HG03139 (cell line): ENCODE measurements around the gene VSIG2.

Experiments
- ATAC-seq: cut with Tn5 transposase; IDR thresholded peaks from one replicate; pipeline ENCODE4 v1.9.1; 2021; ENCODE audit not compliant: unreplicated experiment

The VSIG2 gene

GRCh38 chr11:124766156-124766555, 14.1 kb upstream of the VSIG2 start:
- no peak for ATAC-seq

DNA sequence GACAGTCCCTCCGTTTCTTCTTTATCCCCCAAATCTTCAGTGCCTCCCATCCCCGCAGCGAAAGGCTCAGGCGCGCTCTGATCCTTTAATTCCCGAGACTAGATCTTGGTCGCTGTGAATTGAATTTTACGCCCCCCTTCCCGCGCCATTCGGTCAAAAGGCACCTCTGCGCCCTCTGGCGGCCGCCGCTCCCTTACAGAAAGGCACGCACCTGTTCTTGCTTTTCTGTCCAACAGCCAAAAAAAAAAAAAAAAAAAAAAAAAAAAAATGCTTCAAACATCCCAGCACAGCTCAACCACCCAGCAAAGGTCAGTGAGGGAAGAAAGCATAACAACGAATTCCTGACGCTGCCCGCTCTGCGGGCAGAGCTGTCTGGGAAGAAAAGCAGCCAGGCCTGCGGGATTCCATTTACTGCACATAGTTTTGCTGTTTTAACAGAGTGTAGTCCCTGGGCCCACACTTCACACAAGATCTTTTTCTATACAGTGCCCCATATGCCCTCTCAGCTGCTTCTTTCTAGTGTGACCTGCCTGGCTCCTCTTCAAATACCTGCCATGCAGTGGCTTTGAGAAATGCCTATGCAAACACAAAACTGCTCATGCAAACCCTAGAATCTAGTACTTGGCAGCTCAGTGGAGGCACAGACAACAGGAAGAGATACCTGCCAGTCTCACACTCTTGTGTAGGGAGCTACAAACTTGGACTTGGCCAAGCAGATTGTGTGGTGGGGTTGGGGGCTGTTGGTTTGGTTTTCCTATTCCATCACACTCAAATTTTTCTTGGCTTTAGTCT, 11.3 kb upstream of the VSIG2 start:
- no peak for ATAC-seq

GRCh38 chr11:124762624-124763155, 10.6 kb upstream of the VSIG2 start:
- ATAC-seq: peak; percentile 4

DNA sequence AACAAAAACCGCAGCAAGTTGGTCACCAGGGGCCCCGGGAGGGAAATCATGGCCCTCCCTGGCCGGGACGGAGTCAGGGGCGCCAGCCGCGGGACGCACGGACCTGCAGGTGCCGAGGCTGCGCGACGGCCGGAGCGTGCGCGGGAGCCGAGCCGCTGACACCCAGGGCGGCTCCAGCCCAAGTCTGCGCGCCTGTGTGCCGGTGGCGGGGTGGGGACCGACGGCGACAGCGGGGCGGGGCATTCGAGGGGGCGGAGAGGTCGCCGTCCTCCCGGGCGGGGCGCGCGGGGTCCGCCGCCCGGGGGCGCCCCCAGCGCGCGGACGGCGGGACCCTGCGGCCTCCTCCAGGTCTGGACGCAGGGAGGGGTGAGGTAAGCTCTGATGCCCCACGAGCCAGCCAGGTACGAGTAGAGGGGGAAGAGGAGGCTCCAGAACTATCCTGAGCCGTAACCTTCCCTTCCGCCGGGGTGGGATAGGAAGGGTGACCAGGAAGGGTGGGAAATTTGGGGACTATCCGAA, 10.1 kb upstream of the VSIG2 start, which contains the start of gene ESAM:
ESAM (minus strand) TSS at position 186 of the 519 bp plus-strand sequence; CDS start at position 50, 136 bp downstream.
- peak; percentile 58 for ATAC-seq

- peak; percentile 0 for ATAC-seq
Measured at GRCh38 chr11:124761301-124762104, 9.4 kb upstream of the VSIG2 start.

GRCh38 chr11:124760806-124761205, 8.8 kb upstream of the VSIG2 start:
- no peak for ATAC-seq

DNA sequence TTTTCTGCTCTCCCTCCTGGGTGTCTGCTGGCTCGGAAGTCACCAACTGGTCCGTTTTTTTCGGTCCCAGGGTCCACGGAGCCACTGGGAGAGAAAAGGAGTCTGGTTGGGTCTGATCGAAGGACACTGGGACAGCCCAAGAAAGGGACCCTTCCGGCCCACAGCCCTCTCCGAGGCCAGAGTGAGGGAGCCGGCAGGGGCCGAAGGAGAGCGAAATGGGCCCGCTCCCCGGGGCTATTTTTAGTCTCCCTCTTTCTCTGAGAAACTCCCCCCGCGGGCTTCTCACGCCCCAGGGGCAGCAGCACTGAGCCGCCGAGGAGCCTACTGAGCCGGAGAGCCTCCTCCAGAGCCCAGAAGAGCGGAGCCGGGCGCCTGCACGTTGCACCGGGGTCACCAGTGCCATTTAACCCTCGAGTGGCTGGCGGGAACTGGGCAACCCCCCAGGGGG, 8.2 kb upstream of the VSIG2 start:
- peak; percentile 27 for ATAC-seq

- no peak for ATAC-seq
Measured at GRCh38 chr11:124759266-124760204, 7.5 kb upstream of the VSIG2 start.

GRCh38 chr11:124758355-124759265, 6.6 kb upstream of the VSIG2 start:
- ATAC-seq: peak; percentile 43

DNA sequence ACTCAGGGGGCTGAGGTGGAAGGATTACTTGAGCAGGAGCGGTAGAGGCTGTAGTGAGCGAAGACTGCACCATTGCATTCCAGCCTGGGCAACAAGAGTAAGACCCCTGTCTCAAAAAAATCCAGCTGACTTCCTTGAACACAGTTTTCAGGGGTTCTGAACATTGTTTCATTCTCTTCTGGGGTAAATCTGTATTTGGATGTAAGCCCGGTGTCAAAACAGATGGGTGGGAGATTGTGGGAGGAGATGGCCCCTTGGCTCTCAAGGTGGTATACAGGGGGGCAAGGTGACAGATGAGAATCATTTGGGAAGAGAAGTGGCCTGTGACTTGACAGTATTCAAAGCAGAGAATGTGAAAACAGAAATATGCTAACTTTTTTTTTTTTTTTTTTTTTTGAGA, 5.3 kb upstream of the VSIG2 start:
- ATAC-seq: no peak

DNA sequence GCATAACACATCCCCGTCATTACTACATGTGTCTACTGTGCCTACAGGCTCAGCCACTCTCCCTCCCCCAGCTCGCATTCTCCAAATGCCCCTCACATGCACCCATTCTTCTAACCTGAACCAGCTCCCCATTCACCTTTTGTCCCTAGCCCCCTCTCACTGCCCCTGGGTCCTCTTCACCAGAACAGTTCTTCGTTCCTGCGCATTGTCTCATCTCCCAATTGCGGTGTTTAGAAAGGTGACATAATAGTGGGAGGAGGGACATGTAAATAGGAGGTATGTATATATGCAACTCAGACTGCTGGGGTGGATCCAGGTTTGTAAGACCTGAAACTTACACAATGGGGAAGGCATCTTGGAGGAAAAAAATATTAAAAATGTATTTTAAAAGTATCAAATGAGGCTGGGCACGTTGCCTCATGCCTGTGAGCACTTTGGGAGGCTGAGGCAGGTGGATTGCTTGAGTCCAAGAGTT, 4.7 kb upstream of the VSIG2 start:
- ATAC-seq: no peak

- no peak for ATAC-seq
Measured at GRCh38 chr11:124756033-124756752, 4.1 kb upstream of the VSIG2 start.

DNA sequence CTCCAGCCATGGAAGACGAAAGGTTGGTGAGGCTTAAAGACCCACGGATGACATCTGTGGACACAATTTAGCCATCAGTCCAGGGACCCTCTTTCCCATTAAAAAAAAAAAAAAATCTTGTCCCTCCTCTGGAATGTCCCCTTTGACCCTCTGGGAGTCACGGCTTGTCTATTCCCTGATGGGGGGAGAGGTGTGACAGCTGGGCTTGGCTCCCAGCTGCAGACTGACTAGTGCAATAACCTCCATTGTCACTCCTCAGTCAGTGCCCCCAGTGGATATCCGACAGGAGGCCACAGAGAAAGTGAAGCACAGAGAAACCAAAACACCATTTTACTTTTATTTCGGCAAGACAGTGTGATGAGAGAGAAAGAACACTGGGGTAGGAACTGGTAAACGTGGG, 2.7 kb upstream of the VSIG2 start:
- ATAC-seq: no peak

DNA sequence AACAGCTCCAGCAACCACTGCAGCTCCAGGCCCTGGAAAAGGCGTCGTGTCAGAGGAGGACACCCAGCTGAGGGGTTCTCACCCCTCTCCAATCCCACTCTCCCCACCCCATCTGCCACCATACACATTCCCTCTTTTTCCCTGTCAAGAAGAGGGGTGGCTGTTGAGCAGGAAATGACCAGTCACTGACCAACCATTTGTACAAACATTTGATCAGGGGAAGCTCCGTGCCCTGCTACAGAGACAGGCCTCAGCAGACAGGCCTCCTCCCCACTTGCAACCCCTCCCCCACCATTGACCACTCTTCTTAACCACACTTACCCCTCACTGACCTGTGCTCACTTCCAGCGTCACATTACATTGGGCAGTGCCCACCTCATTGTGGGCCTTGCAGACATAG, 2.3 kb upstream of the VSIG2 start:
- ATAC-seq: no peak

DNA sequence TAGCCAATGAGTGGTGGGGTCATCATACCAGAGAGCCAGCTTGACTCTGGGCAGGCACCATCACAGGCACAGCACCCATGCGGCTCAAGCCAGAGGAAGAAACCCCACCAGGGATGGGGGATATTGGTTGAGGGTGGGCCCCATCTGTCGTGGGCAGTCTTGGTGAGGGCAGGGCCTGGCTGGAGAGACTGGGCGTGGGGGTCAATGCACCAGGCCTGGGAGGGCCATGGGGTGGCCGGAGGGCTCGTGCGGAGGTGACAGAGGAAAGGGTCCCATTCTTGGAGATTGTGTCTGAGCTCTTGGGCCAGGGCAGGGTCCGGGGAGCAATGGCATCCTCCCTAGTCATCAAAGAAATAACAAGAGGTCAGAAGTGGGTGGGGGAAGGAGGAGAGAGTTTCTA, 1.6 kb upstream of the VSIG2 start:
- no peak for ATAC-seq

DNA sequence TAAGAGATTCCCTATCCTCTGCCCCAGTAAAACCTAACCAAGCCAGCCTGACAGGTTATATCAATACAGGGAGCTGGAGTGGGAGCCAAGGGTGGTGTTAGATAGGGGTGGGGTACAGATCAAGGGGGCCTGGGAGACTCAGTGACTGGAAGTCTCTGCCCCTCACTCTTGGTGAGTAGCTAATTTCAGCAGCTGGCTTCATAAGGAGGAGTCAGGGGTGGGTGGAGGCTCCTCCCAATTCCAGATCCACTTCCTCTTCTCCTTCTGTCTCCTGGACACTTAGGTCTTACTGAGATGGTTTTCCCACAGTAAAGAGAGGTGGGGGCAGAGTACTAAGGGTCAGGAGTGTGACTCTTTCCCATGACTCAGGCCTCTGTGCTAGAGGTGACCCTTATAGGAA, 1.1 kb upstream of the VSIG2 start:
- ATAC-seq: no peak

- ATAC-seq: no peak
Measured at GRCh38 chr11:124752471-124753102, 532 bp upstream of the VSIG2 start.

DNA sequence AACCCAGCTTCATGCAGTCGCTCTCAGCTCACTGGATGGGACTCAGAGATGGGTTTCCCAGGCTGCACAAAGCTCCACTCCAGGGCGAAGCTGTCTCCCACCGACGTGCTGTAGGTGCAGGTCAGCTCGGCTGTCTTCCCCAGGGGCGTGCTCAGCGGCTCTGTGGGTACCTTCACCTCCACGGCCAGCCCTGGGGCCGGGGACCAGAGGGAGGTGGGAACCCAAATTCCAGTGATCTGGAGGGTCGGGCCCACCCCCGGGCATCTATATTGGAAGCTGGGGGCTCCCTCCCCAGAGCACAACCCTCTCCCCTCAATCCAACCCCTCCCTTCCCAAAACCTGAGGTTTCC, 689 bp downstream of the VSIG2 start:
- ATAC-seq: no peak
